Activated naive CD4-positive, alpha-beta T cell treated with anti-CD3 and anti-CD28 coated beads for 36 hours (primary cell): ENCODE data around the gene ZFR. TPM values are rescaled to one million over a fixed set of nuclear protein-coding genes. Genes with fewer than 3 reads are reported as not detected.
A peak's percentile ranks its signal among the peaks of the same experiment; 100 is the strongest.
"Not testable (repeated sequence)": the region's sequence is repeated elsewhere in the genome, so short reads cannot be mapped to it uniquely, and the experiment has no call there.

Experiments used
- CTCF ChIA-PET: fragments of 350-600 bp; sonication (Branson Sonifier 250); formaldehyde crosslinking; loops from one replicate; lab custom pipeline; 2021; ENCODE audit warnings: antibody characterized with exemption; lab: Charles Lee
- DNase-seq: peaks from one replicate; pipeline ENCODE4 v3.0.0-alpha.2; 2020
- H3K27ac Mint-ChIP-seq: one replicate; pipeline ENCODE4 v1.8.0; 2021; ENCODE audit warnings: mild to moderate bottlenecking, mixed read lengths
- H3K27me3 Mint-ChIP-seq: one replicate; pipeline ENCODE4 v1.8.0; 2021; ENCODE audit warnings: low read depth, mixed read lengths
- H3K36me3 Mint-ChIP-seq: one replicate; pipeline ENCODE4 v1.8.0; 2021; ENCODE audit warnings: low read depth, mixed read lengths
- H3K4me1 Mint-ChIP-seq: one replicate; pipeline ENCODE4 v1.8.0; 2021; ENCODE audit warnings: low read depth, mixed read lengths
- H3K4me3 Mint-ChIP-seq: one replicate; pipeline ENCODE4 v1.8.0; 2021; ENCODE audit warnings: mild to moderate bottlenecking, moderate library complexity, mixed read lengths
- H3K9me3 Mint-ChIP-seq: one replicate; pipeline ENCODE4 v1.8.0; 2021; ENCODE audit warnings: mixed read lengths
- intact Hi-C: fragments of 100-400 bp; cut with micrococcal nuclease; formaldehyde crosslinking; loops from one replicate; pipeline ENCODE4 v1.15.1; 2023
- total RNA-seq, 2 experiments: library from RNA; stranded (reverse); gene quantifications; one replicate each; pipeline ENCODE4 v1.2.3, GENCODE V29; 2021

The ZFR gene
- total RNA-seq, 2 experiments from 2014 or later, result 50.9 to 52.1 TPM

DNA sequence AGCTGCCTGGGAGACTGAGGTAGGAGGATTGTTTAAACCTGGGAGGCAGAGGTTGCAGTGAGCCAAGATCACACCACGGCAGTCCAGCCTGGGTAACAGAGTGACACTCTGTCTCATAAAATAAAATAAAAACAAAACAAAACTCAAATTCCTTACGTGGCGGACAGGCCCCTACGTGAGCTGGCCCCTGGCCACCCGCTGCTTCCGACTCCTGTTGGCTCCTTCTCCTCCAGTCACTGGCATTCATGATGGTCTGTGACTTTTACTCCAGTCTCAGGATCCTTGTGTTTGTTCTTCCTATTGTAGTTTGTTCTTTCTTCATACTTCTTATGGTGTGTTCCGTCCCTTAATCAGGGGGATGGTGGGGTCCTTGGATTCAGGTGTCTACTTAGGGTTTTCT is 28.5 kb upstream of the ZFR start:
- Mint-ChIP-seq H3K36me3 (no peaks in the 10 kb centered on the region), H3K27me3 (no peaks in the 10 kb centered on the region), H3K4me1 (no peaks in the 10 kb centered on the region), H3K27ac (no peak overlapping the region), H3K9me3 (no peaks in the 10 kb centered on the region), H3K4me3 (no peak overlapping the region)
- intact Hi-C loops, result no loop called here
- DNase-seq, result no peak
- CTCF ChIA-PET, result no interaction called here

GRCh38 chr5:32471784-32472183 is 27.2 kb upstream of the ZFR start:
- Mint-ChIP-seq H3K27ac (no peak overlapping the region), H3K4me3 (no peak overlapping the region), H3K27me3 (no peaks in the 10 kb centered on the region), H3K4me1 (no peaks in the 10 kb centered on the region), H3K36me3 (no peaks in the 10 kb centered on the region), H3K9me3 (no peaks in the 10 kb centered on the region)
- DNase-seq, result no peak
- intact Hi-C loops, result no loop called here
- CTCF ChIA-PET, result interaction anchor here (1.2 to 1.5 kb wide), 3 partner anchors 18 to 240 kb away, joined by 5 to 9 read pairs (median 6); no protein-coding TSS in a partner anchor

DNA sequence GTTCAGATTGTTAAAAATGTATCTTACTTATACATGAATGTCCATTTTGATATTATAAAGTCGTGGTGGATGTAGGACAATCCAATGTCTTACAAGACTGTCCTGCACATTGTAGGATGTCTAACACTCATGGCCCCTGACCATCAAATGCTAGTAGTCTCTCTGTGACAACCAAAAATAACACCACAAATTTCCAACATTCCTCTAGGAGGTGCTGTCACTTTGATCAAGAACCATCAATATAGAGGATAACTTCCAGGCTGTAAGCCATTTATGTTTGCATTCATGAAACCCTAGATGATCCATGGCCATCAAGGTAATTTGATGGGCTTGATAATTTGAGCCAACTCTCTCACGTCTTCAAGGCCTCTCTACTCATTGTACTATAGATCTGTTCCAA is 20.5 kb upstream of the ZFR start:
- H3K27me3 Mint-ChIP-seq, result no peaks in the 10 kb centered on the region
- intact Hi-C loops, result no loop called here
- no peak overlapping the region for H3K4me3 Mint-ChIP-seq
- no peak overlapping the region for H3K27ac Mint-ChIP-seq
- no peaks in the 10 kb centered on the region for H3K9me3 Mint-ChIP-seq
- CTCF ChIA-PET, result no interaction called here
- no peak for DNase-seq
- H3K4me1 Mint-ChIP-seq, result peaks cover 13% of the 10 kb centered on the region
- no peaks in the 10 kb centered on the region for H3K36me3 Mint-ChIP-seq

- Mint-ChIP-seq H3K4me3 (no peak overlapping the region), H3K4me1 (peaks cover 13% of the 10 kb centered on the region), H3K9me3 (no peaks in the 10 kb centered on the region), H3K27me3 (no peaks in the 10 kb centered on the region), H3K36me3 (no peaks in the 10 kb centered on the region), H3K27ac (peak overlapping the region; percentile 89)
- peak; percentile 71 for DNase-seq
- intact Hi-C loops, result loop anchor here (1.0 to 2.0 kb wide), 5 partner anchors 19 to 251 kb away; no protein-coding TSS in a partner anchor
- CTCF ChIA-PET, result interaction anchor here (0.6 to 1.8 kb wide), 3 partner anchors 23 to 127 kb away, joined by 3 to 6 read pairs (median 6); no protein-coding TSS in a partner anchor
Observed at GRCh38 chr5:32462618-32463017, 18.1 kb upstream of the ZFR start.

DNA sequence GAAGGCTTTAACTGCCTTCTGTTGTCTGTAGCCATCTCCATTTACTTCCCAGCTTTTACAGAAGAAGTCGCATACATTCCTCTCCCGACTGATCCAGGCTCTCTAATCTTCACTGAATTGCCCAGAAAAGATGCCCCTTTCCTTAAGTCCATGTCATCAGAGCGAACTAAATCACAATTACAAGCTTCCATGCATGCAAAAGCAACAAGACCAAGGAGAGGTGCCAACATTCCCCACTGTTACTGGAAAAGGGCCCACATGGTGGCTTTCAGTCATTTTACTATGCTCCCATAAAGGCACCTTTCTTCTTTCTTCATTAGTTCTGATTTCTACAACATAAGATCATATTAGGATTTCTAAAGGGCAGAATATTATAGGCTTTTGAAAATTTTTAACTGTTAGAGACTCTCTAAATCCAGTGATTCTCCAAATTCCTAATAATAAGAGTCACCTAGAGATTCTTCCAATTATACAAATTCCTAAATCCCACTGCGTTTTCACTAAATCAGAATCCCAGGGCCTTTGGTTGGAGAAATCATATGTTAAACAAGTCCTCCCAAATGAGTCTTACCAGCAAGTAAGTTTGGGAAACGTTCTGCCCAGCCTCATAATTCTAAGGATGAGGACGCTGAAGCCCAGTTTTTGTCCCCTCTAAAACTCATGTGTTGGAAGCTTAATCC is 17.0 kb upstream of the ZFR start:
- DNase-seq, result no peak
- Mint-ChIP-seq H3K4me1 (peaks cover 13% of the 10 kb centered on the region), H3K27ac (no peak overlapping the region), H3K27me3 (no peaks in the 10 kb centered on the region), H3K36me3 (no peaks in the 10 kb centered on the region), H3K9me3 (no peaks in the 10 kb centered on the region), H3K4me3 (no peak overlapping the region)
- intact Hi-C loops, result loop anchor here (1.0 to 2.0 kb wide), 5 partner anchors 18 to 250 kb away; no protein-coding TSS in a partner anchor
- CTCF ChIA-PET, result no interaction called here

DNA sequence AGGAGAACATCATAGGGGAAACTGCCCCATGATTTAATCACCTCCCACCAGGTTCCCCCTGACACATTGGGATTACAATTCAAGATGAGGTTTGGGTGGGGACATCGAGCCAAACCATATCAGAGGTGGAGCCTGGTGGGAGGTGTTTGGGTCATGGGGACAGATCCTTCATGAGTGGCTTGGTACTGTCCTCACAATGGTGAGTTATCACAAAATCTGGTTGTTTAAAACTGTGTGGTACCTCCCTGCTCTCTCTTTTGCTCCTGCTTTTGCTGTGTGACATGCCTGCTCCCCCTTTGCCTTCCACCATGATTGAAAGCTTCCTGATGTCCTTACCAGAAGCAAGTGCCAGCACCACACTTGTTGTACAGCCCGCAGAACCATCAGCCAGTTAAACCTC is 16.2 kb upstream of the ZFR start:
- DNase-seq, result no peak
- intact Hi-C loops, result no loop called here
- no peaks in the 10 kb centered on the region for H3K36me3 Mint-ChIP-seq
- H3K27ac Mint-ChIP-seq, result no peak overlapping the region
- H3K27me3 Mint-ChIP-seq, result no peaks in the 10 kb centered on the region
- H3K9me3 Mint-ChIP-seq, result no peaks in the 10 kb centered on the region
- peaks cover 13% of the 10 kb centered on the region for H3K4me1 Mint-ChIP-seq
- no peak overlapping the region for H3K4me3 Mint-ChIP-seq
- CTCF ChIA-PET, result no interaction called here

- H3K4me3 Mint-ChIP-seq, result no peak overlapping the region
- CTCF ChIA-PET, result interaction anchor here (0.6 to 1.7 kb wide), 2 partner anchors 30 to 111 kb away, joined by 3 to 6 read pairs; no protein-coding TSS in a partner anchor
- peaks cover 13% of the 10 kb centered on the region for H3K4me1 Mint-ChIP-seq
- H3K9me3 Mint-ChIP-seq, result no peaks in the 10 kb centered on the region
- no peaks in the 10 kb centered on the region for H3K27me3 Mint-ChIP-seq
- H3K36me3 Mint-ChIP-seq, result no peaks in the 10 kb centered on the region
- no peak for DNase-seq
- H3K27ac Mint-ChIP-seq, result no peak overlapping the region
- intact Hi-C loops, result no loop called here
Observed at GRCh38 chr5:32458880-32459495, 14.4 kb upstream of the ZFR start.

GRCh38 chr5:32455311-32455710 is 10.8 kb upstream of the ZFR start:
- CTCF ChIA-PET, result no interaction called here
- intact Hi-C loops, result no loop called here
- no peaks in the 10 kb centered on the region for H3K4me1 Mint-ChIP-seq
- no peak overlapping the region for H3K27ac Mint-ChIP-seq
- no peak for DNase-seq
- no peaks in the 10 kb centered on the region for H3K27me3 Mint-ChIP-seq
- no peaks in the 10 kb centered on the region for H3K36me3 Mint-ChIP-seq
- no peak overlapping the region for H3K4me3 Mint-ChIP-seq
- H3K9me3 Mint-ChIP-seq, result no peaks in the 10 kb centered on the region

DNA sequence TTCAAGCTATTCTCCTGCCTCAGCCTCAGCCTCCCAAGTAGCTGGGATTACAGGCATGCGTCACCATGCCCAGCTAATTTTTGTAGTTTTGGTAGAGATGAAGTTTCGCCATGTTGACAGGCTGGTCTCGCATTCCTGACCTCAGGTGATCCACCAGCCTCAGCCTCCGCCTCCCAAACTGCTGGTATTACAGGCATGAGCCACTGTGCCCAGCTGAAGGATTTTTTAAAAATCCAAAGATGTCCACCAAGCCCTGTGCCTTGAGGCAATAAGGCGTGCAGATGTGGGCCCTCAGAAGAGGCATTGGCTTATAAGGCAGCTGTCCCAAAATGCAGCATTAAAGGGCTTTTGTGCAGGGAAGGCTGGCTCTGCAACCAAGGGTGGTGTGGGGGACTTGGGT is 10.3 kb upstream of the ZFR start:
- Mint-ChIP-seq H3K9me3 (no peaks in the 10 kb centered on the region), H3K36me3 (no peaks in the 10 kb centered on the region), H3K4me3 (no peak overlapping the region), H3K27me3 (no peaks in the 10 kb centered on the region), H3K4me1 (no peaks in the 10 kb centered on the region), H3K27ac (no peak overlapping the region)
- CTCF ChIA-PET, result no interaction called here
- no peak for DNase-seq
- intact Hi-C loops, result no loop called here

GRCh38 chr5:32453916-32454315 is 9.4 kb upstream of the ZFR start:
- DNase-seq, result no peak
- intact Hi-C loops, result no loop called here
- no peaks in the 10 kb centered on the region for H3K9me3 Mint-ChIP-seq
- no peaks in the 10 kb centered on the region for H3K36me3 Mint-ChIP-seq
- no peak overlapping the region for H3K27ac Mint-ChIP-seq
- no peaks in the 10 kb centered on the region for H3K27me3 Mint-ChIP-seq
- H3K4me3 Mint-ChIP-seq, result no peak overlapping the region
- no peaks in the 10 kb centered on the region for H3K4me1 Mint-ChIP-seq
- CTCF ChIA-PET, result interaction anchor here (0.6 kb wide), 1 partner anchor 555 kb away, joined by 4 read pairs; no protein-coding TSS in a partner anchor

DNA sequence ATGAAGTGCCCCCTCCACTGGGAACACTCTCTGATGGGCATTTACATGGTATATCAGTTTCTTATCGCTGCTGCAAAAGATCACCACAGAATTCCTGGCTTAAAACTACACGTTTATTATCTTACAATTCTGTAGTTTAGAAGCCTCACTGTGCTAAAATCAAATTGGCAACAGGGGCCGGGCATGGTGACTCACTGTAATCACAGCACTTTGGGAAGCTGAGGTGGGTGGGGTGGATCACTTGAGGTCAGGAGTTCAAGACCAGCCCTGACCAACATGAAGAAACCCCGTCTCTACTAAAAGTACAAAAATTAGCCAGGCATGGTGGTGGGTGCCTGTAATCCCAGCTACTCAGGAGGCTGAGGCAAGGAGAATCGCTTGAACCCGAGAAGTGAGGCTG is 7.8 kb upstream of the ZFR start:
- CTCF ChIA-PET, intact Hi-C loops, H3K36me3 Mint-ChIP-seq, H3K4me1 Mint-ChIP-seq, H3K27ac Mint-ChIP-seq, H3K27me3 Mint-ChIP-seq, DNase-seq, H3K4me3 Mint-ChIP-seq, H3K9me3 Mint-ChIP-seq: not testable (repeated sequence)

- Mint-ChIP-seq H3K27ac (no peak overlapping the region), H3K27me3 (no peaks in the 10 kb centered on the region), H3K9me3 (no peaks in the 10 kb centered on the region), H3K4me3 (no peak overlapping the region), H3K36me3 (no peaks in the 10 kb centered on the region), H3K4me1 (no peaks in the 10 kb centered on the region)
- no peak for DNase-seq
- CTCF ChIA-PET, result interaction anchor here (1.1 to 1.2 kb wide), 2 partner anchors 16 to 74 kb away, joined by 3 to 4 read pairs; no protein-coding TSS in a partner anchor
- intact Hi-C loops, result no loop called here
Observed at GRCh38 chr5:32450952-32451351, 6.4 kb upstream of the ZFR start.

GRCh38 chr5:32449262-32449661 is 4.7 kb upstream of the ZFR start:
- Mint-ChIP-seq H3K27ac (no peak overlapping the region), H3K27me3 (no peaks in the 10 kb centered on the region), H3K4me3 (no peak overlapping the region), H3K36me3 (peaks cover 1% of the 10 kb centered on the region), H3K9me3 (no peaks in the 10 kb centered on the region), H3K4me1 (peaks cover 3% of the 10 kb centered on the region)
- CTCF ChIA-PET, result no interaction called here
- intact Hi-C loops, result no loop called here
- DNase-seq, result no peak
